Activated gamma-delta T cell treated with anti-CD3 and anti-CD28 coated beads, Interleukin-2, amount 50 U/mL, for 16 hours (primary cell): ENCODE results near the gene SPG11.
A peak's percentile ranks its signal among the peaks of the same experiment; 100 is the strongest.
"Not testable (repeated sequence)": the region's sequence is repeated elsewhere in the genome, so short reads cannot be mapped to it uniquely, and the experiment has no call there.

ENCODE experiments used
- DNase-seq: peaks from one replicate; pipeline ENCODE4 v3.0.0-alpha.2; 2020; ENCODE audit warnings: low read depth

Gene SPG11

GRCh38 chr15:44616974-44617373 lies 46.5 kb downstream of the SPG11 start:
- DNase-seq: no peak

- no peak for DNase-seq
Observed at GRCh38 chr15:44606740-44607139, 56.7 kb downstream of the SPG11 start.

GRCh38 chr15:44603126-44603525 lies 60.3 kb downstream of the SPG11 start:
- no peak for DNase-seq

- no peak for DNase-seq
Observed at GRCh38 chr15:44598892-44599291, 64.6 kb downstream of the SPG11 start.

- DNase-seq: no peak
Observed at GRCh38 chr15:44598066-44598465, 65.4 kb downstream of the SPG11 start.

GRCh38 chr15:44596511-44597010 lies 66.9 kb downstream of the SPG11 start:
- DNase-seq: no peak

- no peak for DNase-seq
Observed at GRCh38 chr15:44595656-44596510, 67.6 kb downstream of the SPG11 start.

GRCh38 chr15:44595246-44595645 lies 68.2 kb downstream of the SPG11 start:
- DNase-seq: no peak

- DNase-seq: no peak
Observed at GRCh38 chr15:44593042-44593736, 70.3 kb downstream of the SPG11 start.

- DNase-seq: no peak
Observed at GRCh38 chr15:44591326-44591725, 72.1 kb downstream of the SPG11 start.

GRCh38 chr15:44588541-44588940 lies 74.9 kb downstream of the SPG11 start:
- no peak for DNase-seq

- no peak for DNase-seq
Observed at GRCh38 chr15:44585633-44586032, 77.8 kb downstream of the SPG11 start.

- peak; percentile 20 for DNase-seq
Observed at GRCh38 chr15:44584162-44584749, 79.2 kb downstream of the SPG11 start.

- no peak for DNase-seq
Observed at GRCh38 chr15:44580105-44580504, 83.4 kb downstream of the SPG11 start.

GRCh38 chr15:44574734-44575133 lies 88.7 kb downstream of the SPG11 start:
- no peak for DNase-seq

- no peak for DNase-seq
Observed at GRCh38 chr15:44573386-44573785, 90.1 kb downstream of the SPG11 start.

- DNase-seq: no peak
Observed at GRCh38 chr15:44570361-44570760, 93.1 kb downstream of the SPG11 start.

- DNase-seq: no peak
Observed at GRCh38 chr15:44569316-44569715, 94.1 kb downstream of the SPG11 start.

GRCh38 chr15:44568338-44568737 lies 95.1 kb downstream of the SPG11 start:
- DNase-seq: no peak

GRCh38 chr15:44566155-44566540 lies 97.3 kb downstream of the SPG11 start:
- DNase-seq: no peak

- no peak for DNase-seq
Observed at GRCh38 chr15:44565387-44566154, 97.9 kb downstream of the SPG11 start.

- DNase-seq: not testable (repeated sequence)
Observed at GRCh38 chr15:44560926-44561325, 102.5 kb downstream of the SPG11 start.
